Activated CD4-positive, CD25-positive, alpha-beta regulatory T cell treated with anti-CD3 and anti-CD28 coated beads, Interleukin-2, amount 50 U/mL, for 72 hours (primary cell): ENCODE measurements around the gene SORCS2.

ENCODE experiments used
- DNase-seq: peaks from one replicate; pipeline ENCODE4 v3.0.0; 2021

The SORCS2 gene

GRCh38 chr4:7744142-7744804 is 551.9 kb downstream of the SORCS2 start:
- DNase-seq: no peak

- DNase-seq: no peak
These were observed 553.1 kb downstream of the SORCS2 start for GRCh38 chr4:7745301-7745885.

- no peak for DNase-seq
These were observed 554.2 kb downstream of the SORCS2 start for GRCh38 chr4:7746351-7747061.

GRCh38 chr4:7747062-7747385 is 554.7 kb downstream of the SORCS2 start:
- DNase-seq: no peak

- DNase-seq: no peak
These were observed 555.2 kb downstream of the SORCS2 start for GRCh38 chr4:7747566-7747965.

- no peak for DNase-seq
These were observed 558.2 kb downstream of the SORCS2 start for GRCh38 chr4:7750523-7750922.

GRCh38 chr4:7750972-7751371 is 558.6 kb downstream of the SORCS2 start:
- DNase-seq: no peak

- DNase-seq: no peak
These were observed 560.3 kb downstream of the SORCS2 start for GRCh38 chr4:7752649-7753048.

- no peak for DNase-seq
These were observed 560.9 kb downstream of the SORCS2 start for GRCh38 chr4:7753271-7753670.

- DNase-seq: no peak
These were observed 561.7 kb downstream of the SORCS2 start for GRCh38 chr4:7753931-7754465.

GRCh38 chr4:7754565-7755262 is 562.4 kb downstream of the SORCS2 start:
- no peak for DNase-seq

- DNase-seq: no peak
These were observed 563.2 kb downstream of the SORCS2 start for GRCh38 chr4:7755561-7755960.

- DNase-seq: no peak
These were observed 563.7 kb downstream of the SORCS2 start for GRCh38 chr4:7756071-7756470.

GRCh38 chr4:7756561-7757355 is 564.4 kb downstream of the SORCS2 start:
- no peak for DNase-seq

- DNase-seq: no peak
These were observed 565.4 kb downstream of the SORCS2 start for GRCh38 chr4:7757501-7758471.

GRCh38 chr4:7758476-7758875 is 566.1 kb downstream of the SORCS2 start:
- DNase-seq: no peak

- no peak for DNase-seq
These were observed 566.9 kb downstream of the SORCS2 start for GRCh38 chr4:7759216-7759615.

- DNase-seq: no peak
These were observed 567.3 kb downstream of the SORCS2 start for GRCh38 chr4:7759635-7760034.

- no peak for DNase-seq
These were observed 567.9 kb downstream of the SORCS2 start for GRCh38 chr4:7760228-7760627.

- no peak for DNase-seq
These were observed 568.4 kb downstream of the SORCS2 start for GRCh38 chr4:7760706-7761105.

GRCh38 chr4:7761312-7761711 is 569.0 kb downstream of the SORCS2 start:
- DNase-seq: no peak

GRCh38 chr4:7761720-7762119 is 569.4 kb downstream of the SORCS2 start:
- no peak for DNase-seq
